MM.1S (cell line): ENCODE results near the gene STK32C.

Experiments used
- EZH2 ChIP-seq: fragments of 300-600 bp; sonication (generic); optimal IDR thresholded peaks from 2 replicates; pipeline ENCODE3; 2017; ENCODE audit warnings: low read depth, mild to moderate bottlenecking, antibody characterized with exemption, low read length, mixed read lengths
- EZH2phosphoT487 ChIP-seq: fragments of 300-600 bp; sonication (generic); IDR thresholded peaks from 2 replicates; pipeline ENCODE4 v1.6.1; 2018; ENCODE audit warnings: antibody characterized with exemption, low read length
- TF ChIP-seq, protein P1 (sequence below): fragments of 300-600 bp; sonication (generic); IDR thresholded peaks from 2 replicates; pipeline ENCODE4 v1.5.1; 2016; ENCODE audit warnings: antibody characterized with exemption, low read length, mixed read lengths

DNA sequence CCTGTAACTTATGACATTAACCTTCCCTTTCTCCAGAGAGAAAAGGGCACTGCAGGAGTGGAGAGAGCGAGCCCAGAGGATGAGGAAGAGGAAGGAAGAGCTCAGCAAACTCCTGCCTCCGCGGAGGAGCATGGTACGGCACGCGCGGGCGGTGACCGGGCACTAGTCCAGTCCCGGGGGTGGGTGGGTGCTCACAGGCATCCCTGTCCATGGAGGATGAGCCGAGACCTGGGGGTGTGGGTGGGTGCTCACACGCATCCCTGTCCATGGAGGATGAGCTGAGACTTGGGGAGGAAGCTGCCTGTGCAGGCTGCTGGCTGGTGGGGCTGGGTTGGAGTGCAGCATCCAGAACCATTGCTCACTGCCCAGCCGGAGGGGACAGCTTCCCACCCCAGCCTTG lies 48.0 kb upstream of the STK32C start:
- TF ChIP-seq, protein P1, sequence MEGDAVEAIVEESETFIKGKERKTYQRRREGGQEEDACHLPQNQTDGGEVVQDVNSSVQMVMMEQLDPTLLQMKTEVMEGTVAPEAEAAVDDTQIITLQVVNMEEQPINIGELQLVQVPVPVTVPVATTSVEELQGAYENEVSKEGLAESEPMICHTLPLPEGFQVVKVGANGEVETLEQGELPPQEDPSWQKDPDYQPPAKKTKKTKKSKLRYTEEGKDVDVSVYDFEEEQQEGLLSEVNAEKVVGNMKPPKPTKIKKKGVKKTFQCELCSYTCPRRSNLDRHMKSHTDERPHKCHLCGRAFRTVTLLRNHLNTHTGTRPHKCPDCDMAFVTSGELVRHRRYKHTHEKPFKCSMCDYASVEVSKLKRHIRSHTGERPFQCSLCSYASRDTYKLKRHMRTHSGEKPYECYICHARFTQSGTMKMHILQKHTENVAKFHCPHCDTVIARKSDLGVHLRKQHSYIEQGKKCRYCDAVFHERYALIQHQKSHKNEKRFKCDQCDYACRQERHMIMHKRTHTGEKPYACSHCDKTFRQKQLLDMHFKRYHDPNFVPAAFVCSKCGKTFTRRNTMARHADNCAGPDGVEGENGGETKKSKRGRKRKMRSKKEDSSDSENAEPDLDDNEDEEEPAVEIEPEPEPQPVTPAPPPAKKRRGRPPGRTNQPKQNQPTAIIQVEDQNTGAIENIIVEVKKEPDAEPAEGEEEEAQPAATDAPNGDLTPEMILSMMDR, result no peak
- TF ChIP-seq EZH2 (no peak), EZH2phosphoT487 (no peak)
